Stimulated activated CD8-positive, alpha-beta memory T cell treated with anti-CD3 and anti-CD28 coated beads, Interleukin-7, amount 100 ng/mL, for 1 hour (primary cell): Measurements from ENCODE around the gene HOXA4.
A peak's percentile ranks its signal among the peaks of the same experiment; 100 is the strongest.

Source experiments
- DNase-seq, 2 donors: peaks; one replicate each; pipeline ENCODE4 v3.0.0-alpha.2; 2020; ENCODE audit warnings: low read depth in 2 of 2

HOXA4 gene

GRCh38 chr7:27169658-27170425 is 39.3 kb upstream of the HOXA4 start:
- no peak for DNase-seq

GRCh38 chr7:27168265-27168947 is 37.8 kb upstream of the HOXA4 start:
- no peak for DNase-seq

GRCh38 chr7:27167916-27168264 is 37.3 kb upstream of the HOXA4 start:
- DNase-seq: no peak

- DNase-seq: no peak
Measured at GRCh38 chr7:27166531-27167505, 36.3 kb upstream of the HOXA4 start.

GRCh38 chr7:27165996-27166530 is 35.5 kb upstream of the HOXA4 start:
- DNase-seq: no peak

- DNase-seq: no peak
Measured at GRCh38 chr7:27165089-27165995, 34.8 kb upstream of the HOXA4 start, which contains the start of gene HOXA9. Gene HOXA9 (minus strand): TSS chr7:27165537. CDS start chr7:27165457, 80 bp downstream.

- no peak for DNase-seq
Measured at GRCh38 chr7:27164367-27165088, 34.0 kb upstream of the HOXA4 start.

GRCh38 chr7:27164045-27164366 is 33.4 kb upstream of the HOXA4 start:
- DNase-seq: no peak

- DNase-seq: no peak
Measured at GRCh38 chr7:27163288-27164044, 32.9 kb upstream of the HOXA4 start.

- no peak for DNase-seq
Measured at GRCh38 chr7:27162561-27163287, 32.2 kb upstream of the HOXA4 start.

- DNase-seq: no peak
Measured at GRCh38 chr7:27161721-27162560, 31.4 kb upstream of the HOXA4 start.

GRCh38 chr7:27161214-27161720 is 30.7 kb upstream of the HOXA4 start:
- no peak for DNase-seq

GRCh38 chr7:27160546-27161213 is 30.1 kb upstream of the HOXA4 start:
- DNase-seq: peak; percentile 79 to 83

GRCh38 chr7:27160145-27160545 is 29.6 kb upstream of the HOXA4 start:
- DNase-seq: no peak

GRCh38 chr7:27159266-27160144 is 28.9 kb upstream of the HOXA4 start:
- no peak for DNase-seq
